Measurements from ENCODE around the gene SKAP1.
"Not testable (repeated sequence)": the region's sequence is repeated elsewhere in the genome, so short reads cannot be mapped to it uniquely, and the experiment has no call there.

Gene SKAP1

DNA sequence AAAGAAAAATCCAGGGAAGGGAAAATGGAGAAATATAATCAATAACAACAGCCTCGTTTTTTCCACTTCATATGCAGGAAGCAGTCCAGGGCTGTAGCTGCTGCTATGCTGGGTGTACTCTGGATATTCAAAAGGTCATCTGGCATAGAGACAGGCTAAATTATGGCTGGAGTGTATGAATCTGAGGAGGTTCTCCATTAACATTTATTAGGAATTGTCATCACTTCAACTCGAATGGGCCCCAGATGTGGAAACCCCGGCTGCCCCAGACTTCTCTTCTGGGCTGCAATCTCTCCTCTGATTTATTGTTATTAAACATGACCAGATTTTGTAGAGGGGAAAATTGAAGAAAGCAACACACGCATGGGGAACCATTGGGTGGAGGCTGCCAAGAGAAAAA lies 33.5 kb upstream of the SKAP1 start:
- no peaks in the 10 kb centered on the region for H3K36me3 ChIP-seq (ENCODE audit: insufficient read depth, low read length)
- no peaks in the 10 kb centered on the region for H3K4me1 ChIP-seq (ENCODE audit: insufficient read depth, low read length)
- no peak overlapping the region for H3K9ac ChIP-seq (ENCODE audit: low read depth, low read length)
- H3K27ac ChIP-seq (ENCODE audit: low read depth, low read length), result no peak overlapping the region
- peaks cover 14% of the 10 kb centered on the region; the same call in 1 of the 2 replicates for H3K27me3 ChIP-seq (ENCODE audit: insufficient read depth, low read length)
- no peak overlapping the region for H3K4me3 ChIP-seq (ENCODE audit: low read length)
- H3K9me3 ChIP-seq (ENCODE audit: insufficient read depth, low read depth, low read length), result no peaks in the 10 kb centered on the region
- 90% methylated on average over 4 of the region's 4 CpGs for WGBS

DNA sequence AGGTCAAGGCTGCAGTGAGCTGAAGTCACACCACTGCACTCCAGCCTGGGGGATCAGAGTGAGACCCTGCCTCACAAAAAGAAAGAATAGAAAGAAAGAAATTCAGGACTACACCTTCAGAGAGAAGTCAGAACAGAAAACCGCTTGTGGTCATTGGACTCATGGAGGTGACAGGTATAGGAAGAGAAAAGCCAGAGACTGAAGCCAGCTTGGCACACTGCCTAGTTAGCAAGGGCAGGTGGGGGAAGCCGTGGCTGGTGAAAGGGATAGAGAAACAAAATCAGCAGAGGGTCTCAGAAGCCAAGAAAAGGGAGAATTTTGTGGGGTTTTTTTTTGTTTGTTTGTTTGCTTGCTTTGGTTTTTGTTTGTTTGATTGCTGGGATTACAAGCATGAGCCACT lies 32.9 kb upstream of the SKAP1 start:
- no peaks in the 10 kb centered on the region for H3K4me1 ChIP-seq (ENCODE audit: insufficient read depth, low read length)
- 91% methylated on average over 2 of the region's 2 CpGs for WGBS
- H3K27me3 ChIP-seq (ENCODE audit: insufficient read depth, low read length), result peaks cover 14% of the 10 kb centered on the region; the same call in 1 of the 2 replicates
- H3K9me3 ChIP-seq (ENCODE audit: insufficient read depth, low read depth, low read length), result no peaks in the 10 kb centered on the region
- no peak overlapping the region for H3K9ac ChIP-seq (ENCODE audit: low read depth, low read length)
- no peak overlapping the region for H3K4me3 ChIP-seq (ENCODE audit: low read length)
- H3K27ac ChIP-seq (ENCODE audit: low read depth, low read length), result no peak overlapping the region
- H3K36me3 ChIP-seq (ENCODE audit: insufficient read depth, low read length), result no peaks in the 10 kb centered on the region

DNA sequence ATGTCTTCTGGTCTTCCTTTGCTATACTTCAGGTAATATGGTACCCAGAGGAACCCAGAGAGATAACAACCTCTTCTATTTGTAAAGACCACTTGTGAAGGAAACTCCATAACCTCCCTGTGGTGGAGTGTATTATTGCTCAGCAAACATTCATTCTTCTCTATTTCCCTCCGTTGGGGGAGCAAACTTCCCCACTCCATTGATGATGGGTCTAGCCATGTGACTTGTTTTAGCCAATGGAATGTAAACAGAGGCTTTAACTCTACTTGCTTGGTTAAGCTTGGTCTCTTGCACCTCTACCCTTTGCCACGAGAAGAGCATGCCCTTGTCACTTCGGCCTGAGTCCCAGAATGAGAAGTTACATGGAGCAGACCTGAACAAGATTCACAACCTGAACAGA lies 30.0 kb upstream of the SKAP1 start:
- Histone ChIP-seq H3K9me3 (ENCODE audit: insufficient read depth, low read depth, low read length) (no peaks in the 10 kb centered on the region), H3K36me3 (ENCODE audit: insufficient read depth, low read length) (no peaks in the 10 kb centered on the region), H3K9ac (ENCODE audit: low read depth, low read length) (no peak overlapping the region), H3K27me3 (ENCODE audit: insufficient read depth, low read length) (peaks cover 39% of the 10 kb centered on the region), H3K4me1 (ENCODE audit: insufficient read depth, low read length) (peaks cover 12% of the 10 kb centered on the region), H3K27ac (ENCODE audit: low read depth, low read length) (no peak overlapping the region), H3K4me3 (ENCODE audit: low read length) (no peak overlapping the region)
- 93% methylated on average over 2 of the region's 3 CpGs for WGBS

DNA sequence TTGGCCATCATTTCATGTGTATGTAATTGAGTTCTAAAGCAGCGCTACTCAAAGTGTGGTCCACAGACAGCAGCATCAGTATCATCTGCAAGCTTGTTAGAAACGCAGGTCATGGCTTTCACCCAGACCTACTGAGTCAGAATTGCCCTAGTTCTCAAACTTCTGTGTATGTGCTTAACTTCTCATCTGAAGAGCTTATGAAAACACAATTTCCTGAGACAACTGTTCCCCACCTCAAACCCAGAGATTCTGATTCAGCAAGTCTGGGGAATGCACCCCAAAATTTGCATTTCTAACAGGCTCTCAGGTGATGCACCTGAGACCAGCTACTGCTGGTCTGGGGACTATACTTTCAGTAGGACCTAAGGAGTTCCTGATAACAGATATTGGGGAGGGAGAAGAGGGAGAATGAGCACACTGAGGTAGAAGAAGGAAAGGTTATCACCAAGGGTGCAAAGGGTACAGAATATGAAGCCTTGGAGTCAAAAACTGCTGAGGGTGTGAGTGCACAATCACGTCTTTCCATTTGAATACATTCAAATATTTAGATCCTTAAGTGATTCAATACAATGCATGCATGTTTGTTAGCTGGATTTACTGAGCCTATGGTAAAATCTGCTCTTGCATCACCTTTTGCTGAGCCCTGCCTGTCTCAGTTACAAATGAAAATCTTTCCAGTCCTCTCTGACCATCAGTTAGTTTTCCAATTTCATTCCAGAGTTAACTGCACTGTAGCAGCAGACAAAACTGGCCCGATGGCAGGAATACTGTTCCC lies 29.2 kb upstream of the SKAP1 start:
- Histone ChIP-seq H3K9ac (ENCODE audit: low read depth, low read length) (no peak overlapping the region), H3K36me3 (ENCODE audit: insufficient read depth, low read length) (no peaks in the 10 kb centered on the region), H3K4me1 (ENCODE audit: insufficient read depth, low read length) (peaks cover 12% of the 10 kb centered on the region), H3K9me3 (ENCODE audit: insufficient read depth, low read depth, low read length) (no peaks in the 10 kb centered on the region), H3K4me3 (ENCODE audit: low read length) (no peak overlapping the region), H3K27ac (ENCODE audit: low read depth, low read length) (no peak overlapping the region), H3K27me3 (ENCODE audit: insufficient read depth, low read length) (peaks cover 42% of the 10 kb centered on the region)
- 91% methylated on average over 3 of the region's 4 CpGs for WGBS

DNA sequence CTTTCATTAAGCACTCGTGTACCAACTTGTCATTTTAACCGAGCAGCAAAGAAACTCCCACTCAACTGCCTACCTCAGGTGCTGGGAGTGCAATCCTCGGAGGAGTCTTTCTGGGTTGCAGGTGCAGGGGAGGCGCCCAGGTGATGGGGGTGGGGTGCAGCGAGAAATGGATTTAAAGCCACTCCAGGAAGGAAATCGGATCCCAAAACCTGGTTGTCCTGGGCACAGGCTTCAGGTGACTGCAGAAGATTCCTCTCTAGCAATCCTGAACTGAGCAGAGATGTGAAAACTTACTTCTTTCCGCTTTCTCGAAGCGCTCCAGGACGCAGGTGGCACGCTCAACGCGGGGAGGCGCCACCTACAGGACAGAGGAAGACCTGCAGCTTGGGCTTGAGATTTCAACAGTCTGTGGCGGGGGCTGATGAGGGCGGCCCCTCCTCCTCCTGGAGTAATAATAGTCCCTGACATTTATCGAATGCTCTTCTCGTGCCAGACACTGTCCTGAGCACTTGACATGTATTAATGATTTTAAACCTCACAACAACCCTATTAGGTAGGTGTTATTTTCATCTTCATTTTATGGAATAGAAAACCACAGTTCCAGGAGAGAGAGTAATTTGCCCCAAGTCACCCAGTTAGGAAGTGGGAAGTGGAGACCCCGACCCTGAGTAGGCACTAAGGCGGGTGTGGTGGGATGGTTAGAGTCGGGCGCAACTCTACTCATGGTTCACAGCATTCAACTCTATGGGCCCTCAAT lies 27.2 kb upstream of the SKAP1 start:
- Histone ChIP-seq H3K4me1 (ENCODE audit: insufficient read depth, low read length) (peaks cover 12% of the 10 kb centered on the region), H3K27ac (ENCODE audit: low read depth, low read length) (no peak overlapping the region), H3K9ac (ENCODE audit: low read depth, low read length) (no peak overlapping the region), H3K27me3 (ENCODE audit: insufficient read depth, low read length) (peaks cover 37% of the 10 kb centered on the region), H3K9me3 (ENCODE audit: insufficient read depth, low read depth, low read length) (no peaks in the 10 kb centered on the region), H3K4me3 (ENCODE audit: low read length) (peak overlapping the region; percentile 49), H3K36me3 (ENCODE audit: insufficient read depth, low read length) (no peaks in the 10 kb centered on the region)
- 8% methylated on average over 18 of the region's 22 CpGs for WGBS

DNA sequence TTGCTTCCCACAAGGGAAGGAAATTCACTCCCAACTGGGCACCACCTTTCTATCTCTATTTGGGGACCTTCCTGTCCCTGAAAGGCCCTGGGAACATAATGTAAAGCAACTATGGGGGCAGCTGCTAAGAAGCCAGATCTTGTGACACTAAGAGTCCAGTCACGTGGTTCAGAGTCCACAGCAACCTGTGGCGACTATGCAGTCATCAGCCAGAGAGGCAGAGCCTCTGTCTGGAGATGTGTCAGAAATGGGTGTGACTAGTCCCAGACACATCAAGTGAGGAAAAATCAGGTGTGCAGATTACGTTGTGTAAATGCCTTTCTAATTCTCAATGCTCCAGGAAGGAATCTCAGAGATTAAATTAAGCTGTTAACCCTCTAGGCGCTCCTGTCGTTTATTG lies 26.6 kb upstream of the SKAP1 start:
- Histone ChIP-seq H3K27ac (ENCODE audit: low read depth, low read length) (no peak overlapping the region), H3K4me3 (ENCODE audit: low read length) (peak overlapping the region; percentile 49; the same call in 1 of the 2 replicates), H3K4me1 (ENCODE audit: insufficient read depth, low read length) (peaks cover 12% of the 10 kb centered on the region), H3K9me3 (ENCODE audit: insufficient read depth, low read depth, low read length) (no peaks in the 10 kb centered on the region), H3K27me3 (ENCODE audit: insufficient read depth, low read length) (peaks cover 34% of the 10 kb centered on the region), H3K36me3 (ENCODE audit: insufficient read depth, low read length) (no peaks in the 10 kb centered on the region), H3K9ac (ENCODE audit: low read depth, low read length) (no peak overlapping the region)
- WGBS, result 12% methylated on average over 5 of the region's 5 CpGs

DNA sequence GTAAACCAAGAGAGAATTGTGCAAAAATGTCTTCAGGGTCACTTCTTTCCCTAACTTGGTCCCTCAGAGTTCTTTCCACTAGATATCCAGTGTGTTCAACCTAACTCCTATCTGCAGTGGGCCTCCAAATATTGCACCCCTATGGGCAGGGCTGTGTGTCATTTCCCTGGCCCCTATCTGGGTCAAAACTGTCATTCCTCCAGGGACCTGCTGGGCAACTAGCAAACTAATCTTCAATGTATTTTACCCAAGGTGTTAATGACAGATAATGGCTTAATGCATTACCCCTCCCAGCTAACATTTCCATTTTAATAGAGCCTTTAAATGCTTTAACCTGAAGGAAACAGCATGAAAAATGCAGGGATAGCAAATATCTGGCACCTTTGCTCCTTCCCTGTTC lies 25.8 kb upstream of the SKAP1 start:
- Histone ChIP-seq H3K9me3 (ENCODE audit: insufficient read depth, low read depth, low read length) (no peaks in the 10 kb centered on the region), H3K9ac (ENCODE audit: low read depth, low read length) (no peak overlapping the region), H3K4me1 (ENCODE audit: insufficient read depth, low read length) (peaks cover 12% of the 10 kb centered on the region), H3K27me3 (ENCODE audit: insufficient read depth, low read length) (peaks cover 32% of the 10 kb centered on the region), H3K4me3 (ENCODE audit: low read length) (no peak overlapping the region), H3K27ac (ENCODE audit: low read depth, low read length) (no peak overlapping the region), H3K36me3 (ENCODE audit: insufficient read depth, low read length) (no peaks in the 10 kb centered on the region)

DNA sequence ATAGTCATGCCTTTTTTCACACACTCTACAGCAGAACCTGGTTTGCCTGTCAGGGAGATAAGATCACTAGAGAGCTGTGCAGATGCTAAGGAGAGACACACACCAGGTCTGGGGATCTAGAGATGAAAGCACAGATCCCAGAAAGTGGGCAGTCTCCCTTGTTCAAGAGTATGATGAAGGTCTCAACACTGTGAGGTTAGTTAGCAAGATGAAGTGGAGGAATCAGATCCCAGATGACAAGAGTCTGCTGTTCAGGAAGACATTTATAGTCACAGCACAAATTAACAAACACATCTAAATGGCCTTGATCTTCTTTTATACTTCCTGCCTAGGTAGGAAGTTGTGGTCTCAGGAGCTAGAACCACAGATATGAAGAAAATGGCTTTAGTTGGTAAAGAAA lies 23.4 kb upstream of the SKAP1 start:
- H3K27me3 ChIP-seq (ENCODE audit: insufficient read depth, low read length), result peaks cover 28% of the 10 kb centered on the region
- no peaks in the 10 kb centered on the region for H3K36me3 ChIP-seq (ENCODE audit: insufficient read depth, low read length)
- peaks cover 12% of the 10 kb centered on the region for H3K4me1 ChIP-seq (ENCODE audit: insufficient read depth, low read length)
- H3K4me3 ChIP-seq (ENCODE audit: low read length), result no peak overlapping the region
- H3K27ac ChIP-seq (ENCODE audit: low read depth, low read length), result no peak overlapping the region
- H3K9me3 ChIP-seq (ENCODE audit: insufficient read depth, low read depth, low read length), result no peaks in the 10 kb centered on the region
- H3K9ac ChIP-seq (ENCODE audit: low read depth, low read length), result no peak overlapping the region

DNA sequence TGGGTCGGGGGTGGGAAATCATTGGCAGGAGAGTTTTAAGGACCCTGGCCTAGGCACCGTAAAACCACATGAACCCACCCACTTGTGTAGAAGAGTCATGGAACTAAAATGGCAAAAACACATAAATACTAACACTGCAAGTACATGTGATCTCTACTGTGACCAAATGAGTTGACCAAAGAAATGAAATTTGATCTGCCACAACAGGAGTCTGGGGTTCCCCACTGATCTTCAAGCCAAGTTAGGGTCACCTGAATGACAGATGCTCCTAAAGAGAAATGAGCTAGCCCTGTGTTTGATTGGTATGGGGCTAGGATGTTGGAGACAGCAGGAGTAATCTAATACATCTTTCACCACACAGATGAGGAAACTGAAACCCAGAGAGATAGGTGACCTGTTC lies 21.5 kb upstream of the SKAP1 start:
- WGBS, result 93% methylated on average over 2 of the region's 2 CpGs

DNA sequence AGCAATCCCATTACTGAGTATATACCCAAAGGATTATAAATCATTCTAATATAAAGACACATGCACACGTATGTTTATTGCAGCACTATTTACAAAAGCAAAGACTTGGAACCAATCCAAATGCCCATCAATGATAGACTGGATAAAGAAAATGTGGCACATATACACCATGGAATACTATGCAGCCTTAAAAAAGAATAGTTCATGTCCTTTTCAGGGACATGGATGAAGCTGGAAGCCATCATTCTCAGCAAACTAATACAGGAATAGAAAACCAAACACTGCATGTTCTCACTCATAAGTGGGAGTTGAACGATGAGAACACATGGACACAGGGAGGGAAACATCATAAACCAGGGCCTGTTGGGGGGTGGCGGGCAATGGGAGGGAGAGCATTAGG lies 19.3 kb upstream of the SKAP1 start:
- not testable (repeated sequence) for H3K36me3 ChIP-seq (ENCODE audit: insufficient read depth, low read length); H3K4me3 ChIP-seq (ENCODE audit: low read length); H3K4me1 ChIP-seq (ENCODE audit: insufficient read depth, low read length); H3K9me3 ChIP-seq (ENCODE audit: insufficient read depth, low read depth, low read length); H3K27me3 ChIP-seq (ENCODE audit: insufficient read depth, low read length); H3K27ac ChIP-seq (ENCODE audit: low read depth, low read length); H3K9ac ChIP-seq (ENCODE audit: low read depth, low read length)
- 89% methylated on average over 3 of the region's 3 CpGs for WGBS

More for the DNA sequence above, 21.5 kb upstream of the SKAP1 start:
- no peak overlapping the region for H3K4me3 ChIP-seq (ENCODE audit: low read length)
- no peak overlapping the region for H3K9ac ChIP-seq (ENCODE audit: low read depth, low read length)
- H3K9me3 ChIP-seq (ENCODE audit: insufficient read depth, low read depth, low read length), result no peaks in the 10 kb centered on the region
- H3K36me3 ChIP-seq (ENCODE audit: insufficient read depth, low read length), result no peaks in the 10 kb centered on the region
- H3K27ac ChIP-seq (ENCODE audit: low read depth, low read length), result no peak overlapping the region
- peaks cover 16% of the 10 kb centered on the region for H3K27me3 ChIP-seq (ENCODE audit: insufficient read depth, low read length)
- peaks cover 9% of the 10 kb centered on the region; the same call in 1 of the 2 replicates for H3K4me1 ChIP-seq (ENCODE audit: insufficient read depth, low read length)

DNA sequence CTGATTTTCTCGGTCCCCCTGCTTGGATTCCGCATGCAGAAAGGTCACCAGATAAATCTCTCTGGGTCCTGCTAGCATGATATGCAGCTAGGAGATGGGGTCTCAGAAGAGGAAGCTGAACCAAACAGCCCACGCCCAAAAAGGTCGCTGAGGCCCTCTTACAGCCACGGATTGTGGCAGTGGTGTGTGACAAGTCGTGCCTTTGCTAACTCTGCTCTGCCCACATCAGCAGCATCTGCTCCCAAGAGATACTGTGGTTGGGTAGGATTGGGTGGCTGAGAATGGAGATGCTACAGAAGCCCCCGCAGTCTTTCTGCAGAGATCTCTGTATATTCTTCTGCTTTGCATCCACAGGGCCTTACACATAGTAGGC lies 15.2 kb upstream of the SKAP1 start:
- Histone ChIP-seq H3K36me3 (ENCODE audit: insufficient read depth, low read length) (no peaks in the 10 kb centered on the region), H3K27me3 (ENCODE audit: insufficient read depth, low read length) (peaks cover 2% of the 10 kb centered on the region), H3K9ac (ENCODE audit: low read depth, low read length) (no peak overlapping the region), H3K9me3 (ENCODE audit: insufficient read depth, low read depth, low read length) (no peaks in the 10 kb centered on the region), H3K4me1 (ENCODE audit: insufficient read depth, low read length) (no peaks in the 10 kb centered on the region), H3K27ac (ENCODE audit: low read depth, low read length) (no peak overlapping the region), H3K4me3 (ENCODE audit: low read length) (no peak overlapping the region)
- 94% methylated on average over 7 of the region's 7 CpGs for WGBS

Data from HUES64 (cell line).